ENCODE data around the gene SHISA6. TPM values are rescaled to one million over a fixed set of nuclear protein-coding genes. Genes with fewer than 3 reads are reported as not detected.

SHISA6 gene
- polyA plus RNA-seq, 1 of the 3 experiments (the other 2 are of a cell fraction): not detected

- Histone ChIP-seq H3K27ac (ENCODE audit: low read depth in 2 of 2, low read length in 1 of 2) (no peak overlapping the region), H3K4me1 (ENCODE audit: control insufficient read depth in 1 of 2, insufficient read depth in 2 of 2, low read depth in 1 of 2, low read length in 1 of 2) (peaks cover 0 to 7% of the 10 kb centered on the region in 2 experiments; a peak in 2 of 4 replicates), H3F3A (replicated peaks; ENCODE audit: insufficient read depth) (no peaks in the 10 kb centered on the region), H2AFZ (ENCODE audit: low read depth) (no peak overlapping the region), H3K9me3 (no peaks in the 10 kb centered on the region), H3K36me3 (replicated peaks in 1 of 2; ENCODE audit: control insufficient read depth in 1 of 2, insufficient read depth in 2 of 2, low read length in 1 of 2) (no peaks in the 10 kb centered on the region), H3K79me2 (ENCODE audit: insufficient read depth) (no peaks in the 10 kb centered on the region), H3K4me3 (ENCODE audit: low read depth in 2 of 2, low read length in 1 of 2) (no peak overlapping the region), H3K9me2 (no peaks in the 10 kb centered on the region), H3K27me3 (ENCODE audit: insufficient read depth) (no peaks in the 10 kb centered on the region), H3K4me2 (no peak overlapping the region), H3K9ac (no peak overlapping the region), H4K20me1 (ENCODE audit: insufficient read depth) (no peaks in the 10 kb centered on the region)
- DNase-seq: no peak
- WGBS (ENCODE audit: low lambda C conversion rate): 9% methylated on average over 4 of the region's 4 CpGs
- CTCF ChIA-PET: interaction anchor here (1.7 kb wide), 1 partner anchor 138 kb away, joined by 6 read pairs; no protein-coding TSS in a partner anchor
- POLR2A ChIA-PET: no interaction called here
- TF ChIP-seq REST (IDR thresholded peaks at IDR 0.05; ENCODE audit: low read depth, low read length) (peak; percentile 62; the same call in 1 of the 2 replicates), ELF1 (IDR thresholded peaks at IDR 0.05) (no peak), RAD21 (IDR thresholded peaks at IDR 0.05; ENCODE audit: low read length) (no peak), RFX5 (IDR thresholded peaks at IDR 0.05; ENCODE audit: low read length) (no peak), TAF1 (IDR thresholded peaks at IDR 0.05; ENCODE audit: borderline replicate concordance, low read depth, low read length) (no peak), CTCF (IDR thresholded peaks at IDR 0.05) (no peak), MAX (IDR thresholded peaks at IDR 0.05; ENCODE audit: low read depth) (no peak), JUND (IDR thresholded peaks at IDR 0.05) (no peak)
Observed at GRCh38 chr17:11506635-11507034, 265.6 kb downstream of the SHISA6 start.

GRCh38 chr17:11511696-11512095, 270.7 kb downstream of the SHISA6 start:
- Histone ChIP-seq H2AFZ (ENCODE audit: low read depth) (no peak overlapping the region), H3K27me3 (ENCODE audit: insufficient read depth) (no peaks in the 10 kb centered on the region), H3K4me3 (ENCODE audit: low read depth in 2 of 2, low read length in 1 of 2) (no peak overlapping the region), H3K9me2 (no peaks in the 10 kb centered on the region), H3K27ac (ENCODE audit: low read depth in 2 of 2, low read length in 1 of 2) (no peak overlapping the region), H3K9me3 (no peaks in the 10 kb centered on the region), H4K20me1 (ENCODE audit: insufficient read depth) (no peaks in the 10 kb centered on the region), H3K4me2 (no peak overlapping the region), H3K9ac (no peak overlapping the region), H3F3A (replicated peaks; ENCODE audit: insufficient read depth) (no peaks in the 10 kb centered on the region), H3K79me2 (ENCODE audit: insufficient read depth) (no peaks in the 10 kb centered on the region), H3K36me3 (replicated peaks in 1 of 2; ENCODE audit: control insufficient read depth in 1 of 2, insufficient read depth in 2 of 2, low read length in 1 of 2) (no peaks in the 10 kb centered on the region), H3K4me1 (ENCODE audit: control insufficient read depth in 1 of 2, insufficient read depth in 2 of 2, low read depth in 1 of 2, low read length in 1 of 2) (peaks cover 4 to 6% of the 10 kb centered on the region in 2 experiments; a peak in 2 of 4 replicates)
- peak; percentile 42 for DNase-seq
- CTCF ChIA-PET: interaction anchor here (1.0 kb wide), 1 partner anchor 133 kb away, joined by 4 read pairs; no protein-coding TSS in a partner anchor
- TF ChIP-seq FOXJ3 (CRISPR knock-in tag; IDR thresholded peaks at IDR 0.05): 0 out of 2 replicates have a peak, but pooled peaks have one; percentile 40
- no peak for TF ChIP-seq TAF1 (IDR thresholded peaks at IDR 0.05; ENCODE audit: borderline replicate concordance, low read depth, low read length)
- WGBS (ENCODE audit: low lambda C conversion rate): 11% methylated on average over 4 of the region's 4 CpGs
- POLR2A ChIA-PET: no interaction called here

Data from SK-N-SH (cell line).